ENCODE measurements around the gene CTSF. TPM values are rescaled to one million over a fixed set of nuclear protein-coding genes. Genes with fewer than 3 reads are reported as not detected.

CTSF gene
- total and polyA plus RNA-seq, 2 of the 13 experiments (the other 11 are each of a cell fraction or from before 2014, with no cell fraction given): not detected

GRCh38 chr11:66548041-66548440, 20.4 kb downstream of the CTSF start (continued):
- no peak for TF ChIP-seq RCOR2 (CRISPR knock-in tag; IDR thresholded peaks at IDR 0.05)
- TF ChIP-seq ZNF264 (CRISPR knock-in tag; IDR thresholded peaks at IDR 0.05): no peak

DNA sequence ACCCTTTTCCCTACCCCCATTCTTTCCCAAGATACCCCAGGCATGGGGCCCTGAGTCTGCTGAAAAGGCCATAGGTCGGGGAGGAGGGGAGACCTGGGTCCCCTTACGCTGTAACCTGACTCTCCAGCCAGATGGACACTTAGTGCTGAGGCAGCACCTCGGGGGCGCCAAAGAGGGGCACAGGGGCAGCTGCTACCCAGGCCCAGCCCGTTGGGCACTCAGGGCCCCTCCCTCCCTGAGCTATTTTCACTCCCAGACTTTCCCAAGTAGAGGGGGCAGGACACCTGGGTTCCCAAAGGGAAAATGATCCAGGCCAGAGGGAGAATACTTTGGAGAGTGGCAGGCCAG, 20.8 kb downstream of the CTSF start:
- POLR2A ChIA-PET: interaction anchor here (2.9 kb wide), 1 partner anchor 130 kb away, joined by 17 read pairs; the partner anchor contains the start of gene RBM4B
- no peak for ATAC-seq
- no TSS peak for BruUV-seq (replicated peaks)
- WGBS (ENCODE audit: low lambda C conversion rate): 0% methylated on average over 3 of the region's 5 CpGs
- H4K20me1 ChIP-seq (ENCODE audit: insufficient read depth, low read length): no peaks in the 10 kb centered on the region
- no peak overlapping the region for H2AFZ ChIP-seq (ENCODE audit: low read length)
- FAIRE-seq: no peak
- in situ Hi-C loops (cut with HindIII; ENCODE audit: extremely low pct_ligation_motif_present, low pct_unique_long_range_greater_than_20kb) (no loop called here), intact Hi-C loops (cut with micrococcal nuclease; ENCODE audit: unreplicated experiment) (no loop called here)
- no peaks in the 10 kb centered on the region for H3K9me3 ChIP-seq (ENCODE audit: low read length)
- no peaks in the 10 kb centered on the region for H3K79me2 ChIP-seq (ENCODE audit: insufficient read depth, low read length)
- H3K9ac ChIP-seq (ENCODE audit: insufficient read depth, low read depth, low read length): no peak overlapping the region
- peaks cover 2 to 11% of the 10 kb centered on the region in 2 experiments; a peak in 4 of 5 replicates for H3K27me3 ChIP-seq (ENCODE audit: control insufficient read depth in 1 of 2, insufficient read depth in 2 of 2, low read length in 2 of 2)
- H3K4me1 ChIP-seq (ENCODE audit: insufficient read depth, low read length): peaks cover 47% of the 10 kb centered on the region
- CTCF ChIA-PET (ENCODE audit: low intra/inter-chr PET ratio, low total read pairs): no interaction called here
- peak overlapping the region; percentile 97 for H3K4me2 ChIP-seq (ENCODE audit: low read depth, low read length)
- no peaks in the 10 kb centered on the region for H3K36me3 ChIP-seq (replicated peaks in 1 of 2; ENCODE audit: control insufficient read depth in 1 of 2, insufficient read depth in 2 of 2, low read length in 2 of 2)
- no peak for DNase-seq (ENCODE audit: low spot score)
- no peak overlapping the region for H3K27ac ChIP-seq (ENCODE audit: extremely low read length, insufficient read depth, low read length)
- peak overlapping the region in 1 of 3 experiments; percentile 23; a peak in 1 of 6 replicates for H3K4me3 ChIP-seq (replicated peaks in 1 of 3; ENCODE audit: insufficient read depth in 1 of 3, low read depth in 2 of 3, low read length in 3 of 3)
- TF ChIP-seq MAFF (IDR thresholded peaks at IDR 0.05; ENCODE audit: low read depth, low read length) (peak; percentile 35; the same call in 1 of the 2 replicates), MAFK (conservative IDR thresholded peaks at IDR 0.05 in 1 of 2, IDR thresholded peaks at IDR 0.05 in 1 of 2; ENCODE audit: low read length in 2 of 2) (peak; percentile 43 to 49), ZNF180 (CRISPR knock-in tag; IDR thresholded peaks at IDR 0.05; ENCODE audit: borderline replicate concordance, low read depth) (no peak), ZNF138 (CRISPR knock-in tag; IDR thresholded peaks at IDR 0.05; ENCODE audit: low read depth) (no peak), PITX1 (CRISPR knock-in tag; IDR thresholded peaks at IDR 0.05) (no peak), TBP (CRISPR knock-in tag; IDR thresholded peaks at IDR 0.05) (no peak), ZNF30 (CRISPR knock-in tag; IDR thresholded peaks at IDR 0.05) (no peak), NBN (conservative IDR thresholded peaks at IDR 0.05) (no peak), IKZF5 (CRISPR knock-in tag; IDR thresholded peaks at IDR 0.05) (0 out of 2 replicates have a peak, but pooled peaks have one; percentile 26), NCOA2 (CRISPR knock-in tag; IDR thresholded peaks at IDR 0.05) (no peak), ZBTB38 (CRISPR knock-in tag; IDR thresholded peaks at IDR 0.05) (no peak), ZC3H13 (CRISPR knock-in tag; IDR thresholded peaks at IDR 0.05) (no peak), NR2F6 (IDR thresholded peaks at IDR 0.05) (0 out of 2 replicates have a peak, but pooled peaks have one; percentile 24), NR2F6 (CRISPR knock-in tag; IDR thresholded peaks at IDR 0.05) (0 out of 2 replicates have a peak, but pooled peaks have one; percentile 23), KLF12 (CRISPR knock-in tag; IDR thresholded peaks at IDR 0.05; ENCODE audit: borderline replicate concordance) (no peak), DNMT3B (CRISPR knock-in tag; conservative IDR thresholded peaks at IDR 0.05) (no peak), PTBP1 (IDR thresholded peaks at IDR 0.05; ENCODE audit: low read depth, low read length, poor library complexity, severe bottlenecking) (no peak), SIX4 (CRISPR knock-in tag; IDR thresholded peaks at IDR 0.05) (peak; percentile 87; the same call in 1 of the 2 replicates), NAIF1 (CRISPR knock-in tag; IDR thresholded peaks at IDR 0.05; ENCODE audit: borderline replicate concordance) (no peak)
- TF ChIP-seq, protein P1, sequence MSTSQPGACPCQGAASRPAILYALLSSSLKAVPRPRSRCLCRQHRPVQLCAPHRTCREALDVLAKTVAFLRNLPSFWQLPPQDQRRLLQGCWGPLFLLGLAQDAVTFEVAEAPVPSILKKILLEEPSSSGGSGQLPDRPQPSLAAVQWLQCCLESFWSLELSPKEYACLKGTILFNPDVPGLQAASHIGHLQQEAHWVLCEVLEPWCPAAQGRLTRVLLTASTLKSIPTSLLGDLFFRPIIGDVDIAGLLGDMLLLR (CRISPR knock-in tag; IDR thresholded peaks at IDR 0.05): no peak
- TF ChIP-seq, protein P2, sequence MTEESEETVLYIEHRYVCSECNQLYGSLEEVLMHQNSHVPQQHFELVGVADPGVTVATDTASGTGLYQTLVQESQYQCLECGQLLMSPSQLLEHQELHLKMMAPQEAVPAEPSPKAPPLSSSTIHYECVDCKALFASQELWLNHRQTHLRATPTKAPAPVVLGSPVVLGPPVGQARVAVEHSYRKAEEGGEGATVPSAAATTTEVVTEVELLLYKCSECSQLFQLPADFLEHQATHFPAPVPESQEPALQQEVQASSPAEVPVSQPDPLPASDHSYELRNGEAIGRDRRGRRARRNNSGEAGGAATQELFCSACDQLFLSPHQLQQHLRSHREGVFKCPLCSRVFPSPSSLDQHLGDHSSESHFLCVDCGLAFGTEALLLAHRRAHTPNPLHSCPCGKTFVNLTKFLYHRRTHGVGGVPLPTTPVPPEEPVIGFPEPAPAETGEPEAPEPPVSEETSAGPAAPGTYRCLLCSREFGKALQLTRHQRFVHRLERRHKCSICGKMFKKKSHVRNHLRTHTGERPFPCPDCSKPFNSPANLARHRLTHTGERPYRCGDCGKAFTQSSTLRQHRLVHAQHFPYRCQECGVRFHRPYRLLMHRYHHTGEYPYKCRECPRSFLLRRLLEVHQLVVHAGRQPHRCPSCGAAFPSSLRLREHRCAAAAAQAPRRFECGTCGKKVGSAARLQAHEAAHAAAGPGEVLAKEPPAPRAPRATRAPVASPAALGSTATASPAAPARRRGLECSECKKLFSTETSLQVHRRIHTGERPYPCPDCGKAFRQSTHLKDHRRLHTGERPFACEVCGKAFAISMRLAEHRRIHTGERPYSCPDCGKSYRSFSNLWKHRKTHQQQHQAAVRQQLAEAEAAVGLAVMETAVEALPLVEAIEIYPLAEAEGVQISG (CRISPR knock-in tag; IDR thresholded peaks at IDR 0.05): no peak
